ENCODE results near the gene BMP2.

Gene BMP2

GRCh38 chr20:6768228-6769140 lies 998 bp downstream of the BMP2 start:
- DNase-seq = no peak

DNA sequence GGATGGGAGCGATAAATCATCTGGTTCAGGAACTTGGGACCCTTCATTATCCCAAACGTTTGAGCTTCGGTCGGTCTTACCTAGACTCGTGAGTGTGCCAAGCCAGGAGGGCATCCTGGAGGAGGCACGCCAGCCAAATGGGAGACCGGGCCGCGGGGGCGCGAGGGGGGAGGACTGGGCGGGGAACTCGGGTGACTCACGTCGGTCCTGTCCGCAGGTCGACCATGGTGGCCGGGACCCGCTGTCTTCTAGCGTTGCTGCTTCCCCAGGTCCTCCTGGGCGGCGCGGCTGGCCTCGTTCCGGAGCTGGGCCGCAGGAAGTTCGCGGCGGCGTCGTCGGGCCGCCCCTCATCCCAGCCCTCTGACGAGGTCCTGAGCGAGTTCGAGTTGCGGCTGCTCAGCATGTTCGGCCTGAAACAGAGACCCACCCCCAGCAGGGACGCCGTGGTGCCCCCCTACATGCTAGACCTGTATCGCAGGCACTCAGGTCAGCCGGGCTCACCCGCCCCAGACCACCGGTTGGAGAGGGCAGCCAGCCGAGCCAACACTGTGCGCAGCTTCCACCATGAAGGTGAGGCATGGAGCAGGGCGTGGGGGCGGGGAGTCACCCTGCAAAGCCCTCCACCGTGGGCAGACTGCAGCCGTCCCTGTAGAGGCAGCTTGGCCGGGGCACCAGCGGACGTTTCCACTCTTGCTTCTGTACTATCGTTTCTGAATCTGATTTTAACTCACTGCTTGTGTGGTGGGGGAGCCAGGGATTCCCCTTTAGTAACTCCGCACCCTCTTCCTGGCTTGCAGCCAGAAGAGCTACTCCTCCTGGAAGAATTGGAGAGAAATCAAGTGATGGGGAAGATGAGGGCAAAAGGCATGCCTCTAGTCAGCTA lies 2.7 kb downstream of the BMP2 start:
- peak; percentile 28 for DNase-seq

- DNase-seq = no peak
These were observed 3.3 kb downstream of the BMP2 start for GRCh38 chr20:6770786-6771100.

DNA sequence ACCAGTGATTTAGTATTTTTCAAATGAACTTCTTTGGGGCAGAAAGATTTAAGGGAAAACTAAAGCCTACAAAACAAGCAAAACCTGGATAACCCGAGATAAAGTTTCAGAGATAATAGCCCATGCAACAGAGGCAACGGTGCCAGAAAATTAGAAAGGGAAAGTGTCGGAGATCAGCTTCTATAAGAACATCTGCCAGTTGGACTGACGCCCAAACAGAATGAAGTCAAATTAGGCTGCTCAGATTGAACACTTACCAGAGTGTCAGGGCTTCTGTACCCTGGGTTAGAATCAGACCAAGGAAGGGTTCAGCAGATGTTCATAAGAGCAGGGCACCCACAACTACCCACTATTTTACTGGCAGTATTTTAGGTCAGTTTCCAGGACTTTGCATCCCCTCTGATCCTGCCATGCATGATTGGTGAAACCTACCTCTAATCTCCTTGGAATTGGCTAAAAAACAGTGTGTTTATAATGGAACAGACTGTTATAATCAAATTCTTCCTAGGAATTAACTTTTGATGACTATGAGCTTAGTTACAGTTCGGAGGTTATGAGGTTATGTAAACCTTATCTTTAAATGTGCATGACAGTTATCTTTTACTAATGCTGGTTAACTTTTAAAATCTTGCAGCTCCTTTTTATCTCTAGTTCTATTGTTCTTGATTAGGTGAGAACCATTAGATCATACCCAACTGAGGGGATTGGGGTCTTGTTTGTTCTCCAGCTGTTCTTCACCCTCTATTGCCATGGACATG lies 13.1 kb downstream of the BMP2 start:
- DNase-seq = no peak

DNA sequence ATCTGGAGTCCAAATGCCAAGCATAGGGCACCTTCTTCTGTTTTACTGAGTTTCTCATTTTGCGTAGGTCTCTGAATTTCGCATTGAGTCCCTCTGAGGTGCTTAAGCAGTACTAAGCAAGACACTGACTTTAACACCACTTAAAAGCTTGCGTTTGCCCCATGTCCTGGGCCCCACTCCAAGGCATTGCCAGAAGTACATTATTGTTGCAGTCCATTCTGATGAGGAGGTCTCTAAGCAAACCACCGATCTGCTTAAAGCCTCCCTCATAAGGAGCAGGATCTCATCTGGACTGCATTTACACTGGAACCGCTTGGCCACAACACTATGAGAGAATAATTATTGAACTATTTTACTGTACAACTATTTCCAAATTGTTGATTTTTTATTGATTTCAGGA lies 16.3 kb downstream of the BMP2 start:
- DNase-seq = no peak

DNA sequence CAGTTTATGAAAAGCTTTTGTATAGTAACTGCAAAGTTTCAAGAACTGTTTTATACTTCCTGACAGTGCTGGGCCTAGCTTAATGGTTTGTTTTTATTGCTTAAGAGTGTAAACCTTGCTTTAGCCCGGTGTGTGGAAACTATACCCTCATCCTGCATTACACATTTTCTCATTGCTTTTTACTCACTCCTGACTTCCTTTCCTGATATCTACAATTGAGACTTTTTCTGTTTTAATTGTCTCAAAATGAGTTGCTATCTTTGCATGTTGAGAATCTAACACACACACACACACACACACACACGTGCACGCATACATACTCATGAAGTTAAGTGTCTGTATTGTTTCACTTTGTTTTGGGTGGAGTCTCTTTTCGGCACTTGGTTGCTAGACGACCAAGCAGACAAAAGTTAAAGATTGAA lies 16.7 kb downstream of the BMP2 start:
- DNase-seq = no peak

- no peak for DNase-seq
These were observed 17.3 kb downstream of the BMP2 start for GRCh38 chr20:6784767-6785166.

- DNase-seq = no peak
These were observed 19.1 kb downstream of the BMP2 start for GRCh38 chr20:6786548-6786947.

DNA sequence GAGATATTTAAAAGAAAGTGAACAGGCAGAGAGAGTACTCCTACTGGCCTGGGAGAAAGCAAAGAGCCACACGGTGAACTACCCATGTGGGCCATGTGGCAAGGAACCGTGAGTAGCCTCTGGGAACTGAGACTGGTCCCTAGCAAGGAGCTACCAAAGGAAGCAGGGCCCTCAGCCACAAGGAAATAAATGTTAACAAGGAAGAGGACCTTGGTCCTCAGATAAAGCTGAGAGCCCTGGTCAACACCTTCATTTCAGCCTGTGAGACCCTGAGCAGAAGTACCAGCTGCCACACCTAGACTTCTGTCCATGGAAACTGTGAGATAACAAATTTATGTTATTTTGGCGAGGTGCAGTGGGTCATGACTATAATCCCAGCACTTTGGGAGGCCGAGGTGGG lies 25.3 kb downstream of the BMP2 start:
- DNase-seq = no peak

DNA sequence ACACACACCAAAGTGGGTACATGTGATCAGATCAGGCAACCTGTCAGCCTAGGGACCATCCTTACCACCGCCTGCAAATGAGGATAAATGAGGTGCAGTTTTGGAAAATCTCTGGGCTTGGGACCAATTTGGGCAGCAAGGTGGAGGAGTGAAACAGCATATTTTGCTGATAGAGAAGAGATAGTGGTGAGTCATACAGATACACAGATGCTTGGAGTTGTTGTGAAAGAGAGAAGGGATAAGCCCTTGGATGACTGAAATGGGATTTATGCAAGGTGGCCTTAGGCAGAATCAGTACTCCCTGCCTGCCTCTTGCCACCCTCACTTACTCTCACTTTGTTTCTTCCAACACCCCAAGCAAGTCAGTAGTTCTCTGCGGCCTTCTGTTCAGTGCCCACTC lies 34.7 kb downstream of the BMP2 start:
- peak; percentile 53 for DNase-seq

- DNase-seq = no peak
These were observed 38.8 kb downstream of the BMP2 start for GRCh38 chr20:6806275-6806674.

DNA sequence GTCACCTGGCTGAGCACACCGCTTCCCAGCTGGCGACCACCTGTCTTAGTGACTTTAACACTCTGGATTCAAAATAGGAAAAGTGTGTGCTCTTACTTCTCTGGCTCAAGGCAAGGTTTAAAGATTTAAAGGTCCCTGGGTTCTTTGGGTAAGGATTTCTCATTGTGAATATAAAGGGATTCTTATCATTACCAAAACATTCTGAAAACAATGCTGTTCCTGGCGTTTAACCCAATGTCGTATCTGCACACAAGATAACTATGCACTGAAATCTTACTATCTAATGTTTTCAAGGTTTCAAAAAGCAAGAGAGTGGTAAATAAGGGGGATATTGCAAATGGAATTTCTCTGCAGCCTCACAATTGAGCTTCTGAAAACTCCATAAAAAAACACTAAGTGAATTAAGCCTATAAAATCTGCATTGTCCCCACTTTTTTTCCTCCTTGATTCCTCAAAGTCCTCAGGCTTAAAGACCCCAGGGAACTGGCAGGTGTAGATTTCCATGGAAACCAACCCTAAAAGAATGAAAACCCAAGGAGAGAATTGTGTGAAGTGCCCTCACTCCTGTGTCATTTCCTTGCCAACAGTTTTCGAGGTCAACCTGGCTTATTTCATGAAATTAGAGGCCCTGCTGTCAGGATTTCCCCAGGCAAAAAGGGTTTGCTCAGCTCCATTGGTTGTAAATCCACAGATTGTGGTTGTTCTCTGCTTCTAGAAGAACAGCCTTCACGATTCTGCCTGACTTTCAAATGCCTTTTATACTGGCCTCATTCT lies 44.0 kb downstream of the BMP2 start:
- DNase-seq = no peak

DNA sequence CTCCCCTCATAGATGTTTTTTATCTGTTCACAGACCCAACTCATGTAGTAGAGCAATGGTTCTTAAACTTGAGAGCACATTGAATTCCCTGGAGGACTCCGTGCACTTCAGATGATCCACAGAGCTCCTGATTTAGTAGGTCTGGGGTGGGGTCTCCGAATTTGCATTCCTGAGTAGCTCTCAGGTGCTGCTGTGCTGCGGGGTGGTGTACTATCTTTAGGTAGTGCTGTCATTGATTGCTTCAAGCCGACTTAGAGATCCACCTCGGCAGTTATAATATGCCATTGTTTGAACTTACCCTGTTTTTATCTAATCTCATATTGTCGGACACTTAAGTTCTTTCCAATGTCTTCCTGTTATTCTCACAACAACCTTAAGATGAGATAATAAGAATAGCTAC lies 45.0 kb downstream of the BMP2 start:
- no peak for DNase-seq

DNA sequence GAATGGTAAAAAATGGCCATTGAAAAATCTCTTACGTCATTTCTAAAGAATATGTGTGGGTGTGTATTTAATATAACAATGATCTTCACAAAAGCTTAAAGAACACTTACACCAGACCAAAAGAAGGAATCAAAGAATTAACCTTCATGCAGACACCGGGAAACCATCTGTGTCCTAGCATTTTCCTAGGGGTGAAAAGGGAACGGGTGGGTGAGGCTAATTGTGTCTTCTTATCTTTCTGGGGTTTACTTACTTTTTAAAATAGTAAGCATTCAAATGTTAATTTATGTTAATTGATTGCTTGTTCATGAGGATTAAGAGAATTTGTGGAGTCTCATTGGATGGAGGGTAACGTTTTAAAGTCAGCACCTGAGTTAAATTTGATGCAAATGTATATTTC lies 47.5 kb downstream of the BMP2 start:
- no peak for DNase-seq

DNA sequence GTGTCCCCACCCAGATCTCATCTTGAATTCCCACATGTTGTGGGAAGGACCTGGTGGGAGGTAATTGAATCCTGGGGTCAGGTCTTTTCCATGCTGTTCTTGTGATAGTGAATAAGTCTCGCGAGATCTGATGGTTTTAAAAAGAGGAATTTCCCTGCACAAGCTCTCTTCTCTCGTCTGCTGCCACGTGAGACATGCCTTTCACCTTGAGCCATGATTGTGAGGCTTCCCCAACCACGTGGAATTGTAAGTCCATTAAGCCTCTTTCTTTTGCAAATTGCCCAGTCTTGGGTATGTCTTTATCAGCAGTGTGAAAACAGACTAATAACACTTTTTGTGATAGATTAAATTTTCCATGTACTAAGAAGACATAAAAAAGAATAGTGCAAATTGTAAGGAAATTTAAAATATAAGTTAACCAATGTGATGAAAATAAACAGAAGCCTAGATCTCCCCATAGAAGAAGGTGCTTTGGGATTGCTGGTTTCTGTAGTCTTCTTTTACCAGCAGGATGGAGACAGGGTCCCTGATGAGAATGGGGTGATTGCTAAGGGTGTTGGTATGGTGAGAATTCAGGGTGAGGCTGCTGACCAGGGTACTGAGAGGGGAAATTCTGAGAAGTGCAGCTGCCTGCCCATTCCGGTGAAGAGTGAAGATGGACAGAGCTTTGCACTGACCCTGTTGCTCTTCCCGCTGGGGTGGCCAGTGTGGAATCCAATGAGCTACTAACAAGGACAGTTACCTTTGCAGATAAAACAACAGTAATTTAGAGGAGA lies 50.7 kb downstream of the BMP2 start:
- DNase-seq = peak; percentile 9

- no peak for DNase-seq
These were observed 52.1 kb downstream of the BMP2 start for GRCh38 chr20:6819599-6819998.

DNA sequence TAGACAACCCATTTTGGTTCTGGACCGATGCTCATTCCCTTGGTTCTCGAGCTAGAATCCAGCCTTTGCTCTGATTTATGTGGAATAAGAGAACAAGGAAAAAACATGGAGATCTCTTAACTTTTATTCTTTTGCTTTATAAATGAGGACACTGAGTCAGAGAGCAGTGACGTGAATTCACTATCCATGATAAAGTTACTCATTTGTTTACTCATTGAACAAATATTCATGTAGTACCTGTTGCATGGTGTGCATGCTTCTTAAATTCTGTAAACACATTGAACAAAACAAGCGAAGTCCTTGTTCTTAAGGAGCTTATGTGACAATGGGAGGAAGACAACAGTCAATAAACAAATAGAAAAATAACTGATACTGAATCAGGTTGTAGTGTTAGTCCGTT lies 56.9 kb downstream of the BMP2 start:
- no peak for DNase-seq

GRCh38 chr20:6827472-6827871 lies 60.0 kb downstream of the BMP2 start:
- DNase-seq = no peak

GRCh38 chr20:6828794-6829423 lies 61.4 kb downstream of the BMP2 start:
- DNase-seq = peak; percentile 13

- no peak for DNase-seq
These were observed 62.1 kb downstream of the BMP2 start for GRCh38 chr20:6829510-6830116.
